ENCODE measurements around the gene GTSE1. TPM values are rescaled to one million over a fixed set of nuclear protein-coding genes. Genes with fewer than 3 reads are reported as not detected.

GTSE1 gene
- polyA plus RNA-seq, 1 of the 3 experiments (the other 2 are of a cell fraction), result 12.2 TPM

GRCh38 chr22:46340676-46341075 lies 44.0 kb downstream of the GTSE1 start:
- no peak for DNase-seq
- Histone ChIP-seq H4K20me1 (ENCODE audit: insufficient read depth) (peaks cover 14% of the 10 kb centered on the region), H3F3A (replicated peaks; ENCODE audit: insufficient read depth) (no peaks in the 10 kb centered on the region), H3K4me2 (no peak overlapping the region), H3K9me3 (no peaks in the 10 kb centered on the region), H3K27me3 (ENCODE audit: insufficient read depth) (no peaks in the 10 kb centered on the region), H3K27ac (ENCODE audit: low read depth in 2 of 2, low read length in 1 of 2) (no peak overlapping the region), H3K9ac (no peak overlapping the region), H2AFZ (ENCODE audit: low read depth) (no peak overlapping the region), H3K9me2 (no peaks in the 10 kb centered on the region), H3K36me3 (replicated peaks in 1 of 2; ENCODE audit: control insufficient read depth in 1 of 2, insufficient read depth in 2 of 2, low read length in 1 of 2) (peaks cover 57 to 72% of the 10 kb centered on the region in 2 experiments), H3K79me2 (ENCODE audit: insufficient read depth) (peaks cover 64% of the 10 kb centered on the region), H3K4me1 (ENCODE audit: control insufficient read depth in 1 of 2, insufficient read depth in 2 of 2, low read depth in 1 of 2, low read length in 1 of 2) (peaks cover 6 to 12% of the 10 kb centered on the region in 2 experiments; a peak in 3 of 4 replicates), H3K4me3 (ENCODE audit: low read depth in 2 of 2, low read length in 1 of 2) (no peak overlapping the region)
- no peak for TF ChIP-seq GATA2 (CRISPR knock-in tag; IDR thresholded peaks at IDR 0.05)
- no peak for TF ChIP-seq EZH2phosphoT487 (IDR thresholded peaks at IDR 0.05; ENCODE audit: borderline replicate concordance, low read depth)
- TF ChIP-seq, protein P1, sequence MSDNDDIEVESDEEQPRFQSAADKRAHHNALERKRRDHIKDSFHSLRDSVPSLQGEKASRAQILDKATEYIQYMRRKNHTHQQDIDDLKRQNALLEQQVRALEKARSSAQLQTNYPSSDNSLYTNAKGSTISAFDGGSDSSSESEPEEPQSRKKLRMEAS (IDR thresholded peaks at IDR 0.05; ENCODE audit: low read depth), result no peak
- no peak for TF ChIP-seq ELF1 (IDR thresholded peaks at IDR 0.05)
- no peak for TF ChIP-seq RFX5 (IDR thresholded peaks at IDR 0.05; ENCODE audit: low read length)
- no peak for TF ChIP-seq TEAD4 (IDR thresholded peaks at IDR 0.05; ENCODE audit: borderline replicate concordance, insufficient read depth)
- TF ChIP-seq TAF1 (IDR thresholded peaks at IDR 0.05; ENCODE audit: borderline replicate concordance, low read depth, low read length), result no peak
- no peak for TF ChIP-seq RXRA (IDR thresholded peaks at IDR 0.05; ENCODE audit: borderline replicate concordance, low read depth)
- TF ChIP-seq, protein P2, sequence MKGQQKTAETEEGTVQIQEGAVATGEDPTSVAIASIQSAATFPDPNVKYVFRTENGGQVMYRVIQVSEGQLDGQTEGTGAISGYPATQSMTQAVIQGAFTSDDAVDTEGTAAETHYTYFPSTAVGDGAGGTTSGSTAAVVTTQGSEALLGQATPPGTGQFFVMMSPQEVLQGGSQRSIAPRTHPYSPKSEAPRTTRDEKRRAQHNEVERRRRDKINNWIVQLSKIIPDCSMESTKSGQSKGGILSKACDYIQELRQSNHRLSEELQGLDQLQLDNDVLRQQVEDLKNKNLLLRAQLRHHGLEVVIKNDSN (IDR thresholded peaks at IDR 0.05; ENCODE audit: borderline replicate concordance, low read depth), result no peak
- TF ChIP-seq, protein P3, sequence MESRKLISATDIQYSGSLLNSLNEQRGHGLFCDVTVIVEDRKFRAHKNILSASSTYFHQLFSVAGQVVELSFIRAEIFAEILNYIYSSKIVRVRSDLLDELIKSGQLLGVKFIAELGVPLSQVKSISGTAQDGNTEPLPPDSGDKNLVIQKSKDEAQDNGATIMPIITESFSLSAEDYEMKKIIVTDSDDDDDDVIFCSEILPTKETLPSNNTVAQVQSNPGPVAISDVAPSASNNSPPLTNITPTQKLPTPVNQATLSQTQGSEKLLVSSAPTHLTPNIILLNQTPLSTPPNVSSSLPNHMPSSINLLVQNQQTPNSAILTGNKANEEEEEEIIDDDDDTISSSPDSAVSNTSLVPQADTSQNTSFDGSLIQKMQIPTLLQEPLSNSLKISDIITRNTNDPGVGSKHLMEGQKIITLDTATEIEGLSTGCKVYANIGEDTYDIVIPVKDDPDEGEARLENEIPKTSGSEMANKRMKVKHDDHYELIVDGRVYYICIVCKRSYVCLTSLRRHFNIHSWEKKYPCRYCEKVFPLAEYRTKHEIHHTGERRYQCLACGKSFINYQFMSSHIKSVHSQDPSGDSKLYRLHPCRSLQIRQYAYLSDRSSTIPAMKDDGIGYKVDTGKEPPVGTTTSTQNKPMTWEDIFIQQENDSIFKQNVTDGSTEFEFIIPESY (IDR thresholded peaks at IDR 0.05; ENCODE audit: borderline replicate concordance, low read depth), result no peak
- TF ChIP-seq, protein P4, sequence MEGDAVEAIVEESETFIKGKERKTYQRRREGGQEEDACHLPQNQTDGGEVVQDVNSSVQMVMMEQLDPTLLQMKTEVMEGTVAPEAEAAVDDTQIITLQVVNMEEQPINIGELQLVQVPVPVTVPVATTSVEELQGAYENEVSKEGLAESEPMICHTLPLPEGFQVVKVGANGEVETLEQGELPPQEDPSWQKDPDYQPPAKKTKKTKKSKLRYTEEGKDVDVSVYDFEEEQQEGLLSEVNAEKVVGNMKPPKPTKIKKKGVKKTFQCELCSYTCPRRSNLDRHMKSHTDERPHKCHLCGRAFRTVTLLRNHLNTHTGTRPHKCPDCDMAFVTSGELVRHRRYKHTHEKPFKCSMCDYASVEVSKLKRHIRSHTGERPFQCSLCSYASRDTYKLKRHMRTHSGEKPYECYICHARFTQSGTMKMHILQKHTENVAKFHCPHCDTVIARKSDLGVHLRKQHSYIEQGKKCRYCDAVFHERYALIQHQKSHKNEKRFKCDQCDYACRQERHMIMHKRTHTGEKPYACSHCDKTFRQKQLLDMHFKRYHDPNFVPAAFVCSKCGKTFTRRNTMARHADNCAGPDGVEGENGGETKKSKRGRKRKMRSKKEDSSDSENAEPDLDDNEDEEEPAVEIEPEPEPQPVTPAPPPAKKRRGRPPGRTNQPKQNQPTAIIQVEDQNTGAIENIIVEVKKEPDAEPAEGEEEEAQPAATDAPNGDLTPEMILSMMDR (IDR thresholded peaks at IDR 0.05), result no peak
- no peak for TF ChIP-seq RCOR1 (IDR thresholded peaks at IDR 0.05; ENCODE audit: low read length)
- TF ChIP-seq SMC3 (IDR thresholded peaks at IDR 0.05; ENCODE audit: low read depth, low read length), result no peak
- WGBS (ENCODE audit: low lambda C conversion rate), result 98% methylated on average over 6 of the region's 13 CpGs
- ChIA-PET CTCF (no interaction called here), POLR2A (no interaction called here)
